HEK293 (cell line): ENCODE results near the gene VOPP1.

Source experiments
- ATF2 ChIP-seq: fragments of 450-650 bp; formaldehyde crosslinking; IDR thresholded peaks from 2 replicates; pipeline ENCODE4 v1.5.1; 2016; ENCODE audit warnings: missing biosample characterization, missing genetic modification characterization, low read depth
- CTCF ChIP-seq: fragments of 450-650 bp; formaldehyde crosslinking; IDR thresholded peaks from 2 replicates; pipeline ENCODE4 v1.5.1; 2016; ENCODE audit warnings: missing biosample characterization, missing genetic modification characterization
- ZNF138 ChIP-seq: fragments of 450-650 bp; formaldehyde crosslinking; IDR thresholded peaks from 2 replicates; pipeline ENCODE4 v1.5.1; 2016; ENCODE audit warnings: missing biosample characterization, missing genetic modification characterization, borderline replicate concordance
- ZNF341 ChIP-seq: fragments of 450-650 bp; formaldehyde crosslinking; IDR thresholded peaks from 2 replicates; pipeline ENCODE4; 2016; ENCODE audit warnings: low read depth, missing biosample characterization, missing genetic modification characterization
- ZNF521 ChIP-seq: fragments of 450-650 bp; formaldehyde crosslinking; IDR thresholded peaks from 2 replicates; pipeline ENCODE4 v1.5.1; 2017; ENCODE audit warnings: missing biosample characterization, mild to moderate bottlenecking, missing genetic modification characterization
- ZNF558 ChIP-seq: fragments of 450-650 bp; formaldehyde crosslinking; IDR thresholded peaks from 2 replicates; pipeline ENCODE4 v1.5.1; 2016; ENCODE audit warnings: missing biosample characterization, missing genetic modification characterization
- ZNF596 ChIP-seq: fragments of 450-650 bp; IDR thresholded peaks from 2 replicates; pipeline ENCODE4 v1.5.0; 2018; ENCODE audit warnings: missing biosample characterization, mild to moderate bottlenecking, missing genetic modification characterization, moderate library complexity
- ZNF830 ChIP-seq: fragments of 450-650 bp; IDR thresholded peaks from 2 replicates; pipeline ENCODE4 v1.5.0; 2018; ENCODE audit warnings: missing biosample characterization, missing genetic modification characterization, low read depth, mild to moderate bottlenecking, moderate library complexity
- ZSCAN30 ChIP-seq: fragments of 450-650 bp; IDR thresholded peaks from 2 replicates; pipeline ENCODE4 v1.5.1; 2018; ENCODE audit warnings: missing biosample characterization, mild to moderate bottlenecking, missing genetic modification characterization, moderate library complexity
- ZSCAN4 ChIP-seq: fragments of 450-650 bp; formaldehyde crosslinking; IDR thresholded peaks from 2 replicates; pipeline ENCODE4 v1.5.1; 2017; ENCODE audit warnings: missing biosample characterization, missing genetic modification characterization

DNA sequence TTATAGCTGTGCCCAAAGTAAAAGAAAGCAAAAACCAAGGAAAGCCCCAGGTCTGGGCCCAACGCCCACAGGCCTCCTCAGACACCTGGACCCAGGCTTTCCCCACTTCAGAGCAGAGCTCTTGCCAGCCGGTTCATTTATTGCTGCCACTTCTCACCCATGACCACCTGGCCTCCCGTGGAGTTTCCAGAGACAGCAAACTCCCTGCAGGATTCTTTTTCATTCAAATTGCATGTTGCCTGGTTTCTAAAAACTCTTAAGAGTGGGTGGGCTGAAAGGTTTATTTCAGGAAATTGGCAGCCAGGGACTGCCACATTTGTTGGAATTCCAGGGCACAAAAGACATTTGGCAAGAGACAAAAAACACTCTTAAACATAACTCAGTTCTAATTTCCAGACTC lies 4.7 kb downstream of the VOPP1 start:
- no peak for TF ChIP-seq CTCF
- no peak for TF ChIP-seq ZNF521 (tag by site-specific recombination)
- TF ChIP-seq ZSCAN4 = no peak
- TF ChIP-seq ZNF558 (tag by site-specific recombination) = no peak
- no peak for TF ChIP-seq ZNF341
- TF ChIP-seq ZNF830 (tag by site-specific recombination) = no peak
- no peak for TF ChIP-seq ZSCAN30 (tag by site-specific recombination)
- TF ChIP-seq ATF2 (tag by site-specific recombination) = no peak
- no peak for TF ChIP-seq ZNF596 (tag by site-specific recombination)
- no peak for TF ChIP-seq ZNF138 (tag by site-specific recombination)
